Left forelimb (tissue), 1 donor: ENCODE measurements around the gene SNAP91.
"Not testable (repeated sequence)": the region's sequence is repeated elsewhere in the genome, so short reads cannot be mapped to it uniquely, and the experiment has no call there.

ENCODE experiments used
- DNase-seq: peaks from one replicate; pipeline ENCODE4 v3.0.0-alpha.2; 2018; ENCODE audit warnings: low spot score

SNAP91 gene

DNA sequence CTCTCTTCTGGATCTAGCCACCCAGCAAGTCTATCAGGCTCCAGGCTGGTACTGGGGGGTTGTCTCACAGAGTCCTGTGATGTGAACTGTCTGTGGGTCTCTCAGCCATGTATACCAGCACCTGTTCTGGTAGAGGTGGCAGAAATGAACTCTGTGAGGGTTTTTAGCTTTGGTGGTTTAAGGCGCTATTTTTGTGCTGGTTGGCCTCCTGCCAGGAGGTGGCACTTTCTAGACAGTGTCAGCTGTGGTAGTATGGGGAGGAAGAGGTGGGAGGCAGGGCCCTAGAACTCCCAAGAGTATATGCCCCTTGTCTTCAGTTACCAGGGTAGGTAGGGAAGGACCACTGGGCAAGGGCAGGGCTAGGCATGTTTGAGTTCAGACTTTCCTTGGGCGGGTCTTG lies 75.8 kb downstream of the SNAP91 start:
- DNase-seq = no peak

DNA sequence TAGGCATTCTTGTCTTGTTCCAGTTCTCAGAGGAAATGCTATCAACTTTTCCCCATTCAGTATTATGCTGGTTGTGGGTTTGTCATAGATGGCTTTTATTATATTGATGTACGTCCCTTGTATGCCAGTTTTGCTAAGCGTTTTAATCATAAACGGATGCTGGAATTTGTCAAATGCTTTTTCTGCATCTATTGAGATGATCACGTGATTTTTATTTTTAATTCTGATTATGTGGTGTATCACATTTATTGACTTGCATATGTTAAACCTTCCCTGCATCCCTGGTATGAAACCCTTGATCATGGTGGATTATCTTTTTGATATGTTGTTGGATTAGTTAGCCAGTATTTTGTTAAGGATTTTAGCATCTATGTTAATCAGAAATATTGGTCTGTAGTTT lies 79.0 kb downstream of the SNAP91 start:
- not testable (repeated sequence) for DNase-seq

DNA sequence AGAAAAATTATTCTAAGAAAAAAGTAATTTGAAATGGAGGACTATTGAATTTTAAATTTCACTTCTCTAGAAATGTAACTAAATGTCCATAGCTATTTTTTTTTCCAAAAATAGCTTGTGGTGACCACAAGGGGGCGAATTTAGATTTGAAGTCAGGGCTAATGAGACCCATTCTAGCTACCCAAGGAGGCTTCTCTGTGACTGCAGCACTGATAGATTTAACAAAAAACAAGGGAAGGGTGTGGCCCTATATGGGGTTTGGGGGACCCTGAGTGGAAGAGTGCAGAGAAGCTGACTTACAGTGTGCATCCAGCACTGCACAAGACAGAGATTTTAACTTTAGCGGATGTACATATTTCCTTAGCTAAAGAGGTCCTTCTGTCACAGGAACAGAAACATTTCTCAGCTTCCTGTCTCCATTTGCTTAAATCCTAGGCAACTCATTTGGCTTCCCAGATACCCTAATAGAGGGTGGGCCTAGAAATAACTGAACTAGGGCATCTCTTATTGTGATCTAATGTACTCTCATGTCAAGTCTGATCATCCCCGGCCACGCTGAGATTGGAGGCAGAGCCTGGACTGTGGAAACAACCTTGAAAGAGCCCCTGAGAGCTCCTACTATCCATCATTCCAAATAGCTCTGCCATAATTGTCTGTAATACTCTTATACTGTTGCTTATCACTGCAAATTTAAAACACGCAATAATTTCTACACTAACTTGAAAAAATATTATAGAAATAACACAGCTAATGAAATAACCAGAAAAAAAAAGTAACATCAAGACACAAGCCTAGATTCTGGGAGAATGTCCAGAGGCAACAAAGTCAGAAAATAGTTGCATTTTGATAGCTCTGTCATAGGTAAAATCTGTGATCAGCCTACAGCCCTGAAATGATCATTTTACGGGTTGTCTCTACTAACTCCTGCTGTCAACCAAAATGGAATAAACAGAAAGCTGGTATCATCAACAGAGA lies 93.6 kb downstream of the SNAP91 start:
- DNase-seq = no peak

DNA sequence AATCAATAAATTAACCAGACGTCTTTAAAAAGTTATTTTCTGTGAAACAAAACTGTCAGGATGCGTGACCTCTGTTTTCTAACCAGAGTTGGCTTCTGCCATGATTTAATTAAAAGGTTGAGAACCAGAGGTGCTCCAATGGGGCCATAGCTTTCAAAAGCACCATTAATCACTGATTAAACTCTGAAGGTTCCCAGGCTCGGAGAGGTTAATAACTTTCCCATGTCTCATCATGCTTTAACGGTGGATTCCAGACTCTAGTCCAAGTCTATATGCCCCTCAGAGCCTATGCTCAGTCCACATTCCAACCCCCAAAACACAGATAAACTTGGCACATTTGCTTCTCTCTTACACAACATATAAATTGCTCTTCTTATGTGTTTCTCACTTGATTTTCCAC lies 95.5 kb downstream of the SNAP91 start:
- DNase-seq = no peak

DNA sequence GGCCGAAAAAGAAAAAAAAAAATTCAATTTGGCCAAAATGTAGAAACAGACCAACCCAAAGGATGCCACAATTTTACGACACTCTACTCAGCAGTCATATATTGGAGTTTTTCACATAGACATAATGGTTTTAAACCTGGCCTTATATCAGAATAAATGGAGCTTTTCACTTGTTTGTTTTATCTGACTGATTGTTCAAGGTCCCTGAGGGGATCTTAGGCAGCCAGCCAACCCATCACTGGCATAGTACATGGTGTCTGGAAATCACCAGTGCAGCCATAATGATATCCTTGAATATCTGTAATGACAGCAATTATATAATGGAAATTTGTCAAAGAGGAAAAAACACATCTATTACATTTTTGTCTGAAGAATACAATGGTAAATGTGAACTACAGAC lies 99.7 kb downstream of the SNAP91 start:
- DNase-seq = no peak

DNA sequence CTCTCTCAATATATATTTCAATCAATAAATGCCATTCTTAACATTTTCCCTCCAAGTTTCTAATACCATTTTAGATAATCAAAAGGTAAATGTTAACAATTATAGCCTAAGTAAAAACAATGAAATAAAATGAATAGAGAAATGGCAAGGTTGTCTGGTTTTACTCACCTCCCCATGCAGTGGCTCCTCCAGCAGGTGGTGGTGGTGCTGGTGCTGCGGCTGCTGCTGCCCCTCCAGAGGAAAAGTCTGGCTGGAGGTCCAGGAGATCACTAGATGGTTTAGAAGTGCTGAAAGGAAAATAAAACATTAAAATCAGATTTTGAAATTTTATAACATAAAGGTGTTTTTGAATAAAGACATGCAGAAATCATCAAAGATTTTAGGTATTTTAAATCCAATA lies 103.4 kb downstream of the SNAP91 start:
- no peak for DNase-seq

DNA sequence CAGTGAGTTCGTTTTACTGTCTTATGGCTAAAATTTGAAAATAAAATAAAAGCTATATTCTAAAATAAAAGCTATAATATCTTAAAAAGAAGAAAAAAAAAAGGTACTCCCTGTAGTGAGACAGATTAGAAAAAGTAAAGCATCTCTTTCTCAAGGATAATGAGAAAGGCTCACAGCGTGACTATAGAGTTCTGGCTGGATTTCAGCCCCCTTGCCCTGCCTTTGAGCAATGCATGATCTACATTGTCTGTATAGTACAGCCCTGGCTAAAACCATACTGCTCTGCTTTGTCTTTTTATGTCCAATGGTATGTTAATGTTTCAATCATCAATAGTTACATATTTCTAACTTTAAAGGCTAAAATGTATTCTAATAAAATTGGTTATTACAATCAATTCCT lies 105.3 kb downstream of the SNAP91 start:
- no peak for DNase-seq

DNA sequence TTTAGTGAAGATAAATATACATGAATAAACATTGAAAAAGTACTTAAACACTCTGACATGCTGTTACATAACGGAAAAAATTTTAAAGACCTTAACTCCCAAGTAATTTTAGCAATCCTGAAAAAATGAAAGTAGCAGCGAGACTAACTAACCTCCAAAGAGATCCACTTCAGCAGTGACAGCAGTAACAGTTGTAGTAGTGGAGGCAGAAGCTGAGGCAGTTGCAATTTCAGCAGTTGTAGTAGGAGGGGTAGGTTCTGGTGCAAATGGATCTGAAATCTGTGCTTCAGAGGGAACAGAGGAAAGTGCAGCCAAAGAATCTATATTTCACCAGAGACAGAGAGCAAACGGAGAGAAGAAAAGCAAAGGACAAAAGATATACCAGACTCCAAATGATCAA lies 107.8 kb downstream of the SNAP91 start:
- no peak for DNase-seq

DNA sequence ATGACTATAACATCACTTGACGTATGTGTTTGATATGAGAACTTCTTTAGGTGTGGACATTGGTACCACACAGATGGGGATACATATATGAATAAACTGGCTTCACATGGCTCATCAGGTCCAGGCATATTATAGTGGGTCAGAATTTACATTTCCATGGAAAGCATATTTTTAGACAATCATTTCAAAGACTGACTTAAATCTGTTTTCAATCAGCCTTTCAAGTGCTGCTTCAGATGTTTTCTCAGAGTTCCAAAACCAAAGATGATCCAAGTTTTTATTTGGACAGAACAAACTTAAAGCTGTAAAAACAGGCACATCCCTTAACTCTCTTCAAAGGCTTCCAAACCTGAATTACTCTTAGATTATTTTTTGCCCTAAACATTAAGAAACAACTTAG lies 108.4 kb downstream of the SNAP91 start:
- DNase-seq = no peak

DNA sequence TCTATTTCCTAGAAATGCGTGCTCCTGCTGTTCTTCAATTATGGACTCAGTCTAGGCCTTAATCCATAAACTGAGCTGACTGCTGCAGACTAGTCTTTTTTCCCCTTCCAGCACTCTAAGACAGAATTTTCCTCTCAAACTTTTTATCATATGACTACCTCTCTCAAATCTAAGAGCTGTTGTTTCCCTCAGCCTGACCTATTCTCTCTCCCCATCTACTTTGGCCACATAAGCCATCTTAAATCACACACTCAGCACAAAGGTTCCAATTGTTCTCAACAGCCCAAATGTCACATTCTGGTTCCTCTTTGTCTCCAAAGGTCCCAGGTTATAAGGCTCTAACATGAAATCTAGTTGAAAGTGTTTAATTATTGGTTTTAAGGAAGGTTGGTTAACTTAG lies 111.4 kb downstream of the SNAP91 start:
- no peak for DNase-seq

DNA sequence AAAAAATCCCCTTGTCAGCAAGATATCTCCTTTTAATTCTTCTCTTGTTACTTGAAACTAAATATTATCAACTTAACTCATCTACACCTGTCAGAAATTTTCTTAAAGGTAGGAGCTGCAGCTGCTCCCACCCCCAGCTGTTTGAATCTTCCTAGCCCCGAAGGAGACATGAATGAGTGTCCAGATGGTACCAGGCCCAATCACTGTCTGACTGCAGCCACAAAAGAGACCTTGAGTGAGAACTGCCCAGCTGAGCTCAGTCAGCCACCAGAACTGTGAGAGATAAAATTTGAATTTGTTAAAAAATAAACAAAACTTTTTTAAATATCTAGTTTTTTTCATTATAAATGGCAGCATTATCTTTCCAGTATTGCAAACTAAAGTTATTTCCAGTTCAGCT lies 111.8 kb downstream of the SNAP91 start:
- DNase-seq = no peak

DNA sequence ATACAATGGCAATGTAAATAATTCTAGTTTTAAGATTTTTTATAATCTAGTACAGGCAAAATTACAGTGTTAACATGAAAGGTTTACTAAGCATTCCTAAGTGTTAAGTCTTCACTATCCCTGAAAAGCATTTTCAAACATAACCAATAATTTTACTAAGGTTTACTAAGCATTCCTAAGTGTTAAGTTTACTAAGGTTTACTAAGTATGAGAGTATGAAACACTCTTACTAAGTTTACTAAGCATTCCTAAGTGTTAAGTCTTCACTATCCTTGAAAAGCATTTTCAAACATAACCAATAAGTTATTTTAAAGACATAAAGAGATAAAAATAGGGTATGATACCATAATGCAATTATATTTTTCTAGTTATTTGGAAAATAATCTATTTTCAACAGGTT lies 114.0 kb downstream of the SNAP91 start:
- DNase-seq = no peak

DNA sequence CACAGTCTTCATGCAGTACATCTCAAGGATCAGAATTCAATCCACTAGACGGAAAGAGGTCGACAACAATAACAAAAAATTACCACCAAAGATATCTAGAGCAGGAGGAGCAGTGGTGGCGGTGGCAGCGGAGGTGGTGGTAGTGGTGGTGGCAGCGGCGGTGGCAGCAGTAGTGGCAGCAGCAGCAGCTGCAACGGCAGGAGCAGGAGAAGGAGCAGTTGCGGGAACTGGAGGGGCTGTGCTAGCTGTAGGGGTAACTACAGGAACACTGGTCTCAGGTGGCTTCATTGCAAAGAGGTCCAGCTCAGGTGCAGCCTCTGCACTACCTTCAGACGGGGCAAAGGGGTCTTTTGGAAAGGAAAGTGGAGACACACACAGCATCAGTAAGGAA lies 115.5 kb downstream of the SNAP91 start:
- no peak for DNase-seq

DNA sequence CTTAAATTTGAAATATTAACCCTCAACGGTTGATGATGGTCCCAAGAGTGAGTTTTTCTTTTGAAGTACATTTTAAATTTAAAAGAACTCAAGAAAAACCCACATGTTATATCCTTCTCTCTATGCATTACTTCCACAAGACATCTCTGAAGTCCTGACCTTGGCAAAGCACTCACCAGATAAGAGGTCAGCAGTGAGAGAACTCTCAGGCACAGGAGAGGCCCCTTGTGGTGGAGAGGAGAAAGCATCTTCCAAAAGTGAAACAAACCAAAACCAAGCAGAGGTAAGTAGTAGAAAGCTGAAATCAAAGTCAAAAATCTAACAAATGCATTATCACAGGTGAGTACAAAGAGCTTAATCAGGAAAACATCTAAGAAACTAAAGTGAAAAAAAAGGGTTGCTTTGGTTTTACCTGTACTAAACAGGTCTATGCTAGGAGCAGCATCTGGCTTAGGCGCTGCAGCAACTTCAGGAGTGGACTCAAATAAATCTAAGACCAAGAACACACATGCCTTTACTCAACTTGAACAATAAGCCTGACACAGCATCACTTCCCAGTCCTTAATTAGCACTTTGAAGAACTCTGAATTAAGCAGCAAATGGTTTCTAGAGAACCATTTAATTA lies 116.0 kb downstream of the SNAP91 start:
- DNase-seq = no peak

DNA sequence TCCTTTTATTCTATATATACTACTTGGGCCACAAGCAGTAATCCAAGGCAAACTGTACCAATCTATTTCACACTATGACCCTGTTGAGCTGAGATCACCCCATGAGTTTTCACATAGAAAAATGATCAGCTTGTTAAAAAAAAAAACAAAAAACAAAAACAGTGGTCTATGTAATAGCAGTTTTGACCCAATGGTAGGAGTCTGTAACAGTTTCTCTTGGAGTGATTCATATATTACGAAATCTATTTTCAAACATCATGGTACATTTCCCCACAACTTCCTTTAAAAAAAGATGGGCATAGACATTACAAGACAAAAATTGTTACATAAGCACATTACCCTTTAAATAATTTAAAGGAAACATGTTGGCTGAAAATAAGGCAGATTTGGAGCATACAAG lies 118.5 kb downstream of the SNAP91 start:
- DNase-seq = no peak

DNA sequence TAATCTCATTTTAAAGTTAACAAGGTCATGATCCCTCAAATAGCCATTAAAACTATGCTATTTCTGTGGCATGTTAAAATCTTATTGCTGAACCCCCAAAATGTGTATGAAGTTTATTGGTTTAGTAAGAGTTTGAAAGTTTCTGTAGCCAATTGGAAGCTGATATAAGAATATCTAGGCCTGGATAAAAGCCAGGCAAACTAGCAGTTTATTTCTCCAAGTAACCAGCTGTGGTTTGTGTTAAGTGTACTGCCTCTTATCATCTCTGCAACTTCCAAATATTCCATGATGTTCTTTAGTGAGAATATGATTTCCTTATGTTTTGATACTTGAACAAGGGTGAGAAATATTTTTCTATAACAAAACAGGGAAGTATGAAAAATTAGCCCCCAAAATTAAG lies 119.8 kb downstream of the SNAP91 start:
- DNase-seq = no peak

DNA sequence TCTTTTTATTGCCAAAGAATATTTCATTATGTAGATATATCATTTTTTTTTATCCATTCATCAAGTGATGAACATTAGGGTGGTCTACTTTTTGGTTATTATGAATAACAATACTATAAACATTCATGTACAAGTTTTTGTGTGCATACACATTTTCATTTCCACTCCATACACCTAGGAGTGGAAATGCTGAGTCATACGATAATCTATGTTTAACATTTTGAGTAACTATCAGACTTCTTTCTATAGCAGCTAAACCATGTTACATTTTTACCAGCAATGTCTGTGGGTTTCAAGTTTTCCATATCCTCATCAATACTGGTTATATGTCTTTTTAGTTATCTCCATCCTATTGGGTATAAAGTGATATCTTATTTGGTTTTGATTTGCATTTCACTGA lies 130.8 kb downstream of the SNAP91 start:
- DNase-seq = no peak

DNA sequence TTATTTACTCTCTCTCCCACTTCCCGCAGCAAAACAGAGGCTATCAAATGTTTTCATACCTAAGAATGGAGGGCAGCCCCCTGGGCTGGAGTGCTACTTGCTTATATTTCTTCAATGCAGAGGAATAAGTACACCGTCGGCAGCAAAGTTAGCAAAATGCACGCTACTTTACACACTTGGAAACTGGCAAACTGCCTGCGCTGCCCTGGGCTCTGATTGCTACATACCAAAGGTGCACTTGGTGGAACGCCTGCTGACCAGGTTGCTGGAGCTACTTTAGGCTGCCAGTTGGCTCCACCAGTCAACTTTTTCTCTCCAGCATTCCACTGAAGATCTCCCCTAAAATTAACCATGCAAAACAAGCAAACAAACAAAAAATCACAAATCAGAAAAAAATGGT lies 134.1 kb downstream of the SNAP91 start:
- no peak for DNase-seq

DNA sequence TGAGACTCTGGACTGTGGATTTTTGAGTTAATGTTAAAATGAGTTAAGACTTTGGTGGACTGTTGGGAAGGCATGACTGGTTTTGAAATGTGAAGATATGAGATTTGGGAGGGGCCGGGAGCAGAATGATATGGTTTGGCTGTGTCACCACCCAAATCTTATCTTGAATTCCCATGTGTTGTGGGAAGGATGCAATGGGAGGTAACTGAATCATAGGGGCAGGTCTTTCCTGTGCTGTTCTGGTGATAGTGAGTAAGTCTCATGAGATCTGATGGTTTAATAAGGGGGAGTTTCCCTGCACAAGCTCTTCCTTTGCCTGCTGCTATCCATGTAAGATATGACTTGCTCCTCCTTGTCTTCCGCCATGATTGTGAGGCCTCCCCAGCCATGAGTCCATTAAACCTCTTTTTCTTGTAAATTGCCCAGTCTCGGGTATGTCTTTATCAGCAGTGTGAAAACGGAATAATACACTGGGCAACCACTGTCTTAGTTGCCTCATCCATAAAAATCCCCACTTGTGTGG lies 137.2 kb downstream of the SNAP91 start:
- DNase-seq = not testable (repeated sequence)

DNA sequence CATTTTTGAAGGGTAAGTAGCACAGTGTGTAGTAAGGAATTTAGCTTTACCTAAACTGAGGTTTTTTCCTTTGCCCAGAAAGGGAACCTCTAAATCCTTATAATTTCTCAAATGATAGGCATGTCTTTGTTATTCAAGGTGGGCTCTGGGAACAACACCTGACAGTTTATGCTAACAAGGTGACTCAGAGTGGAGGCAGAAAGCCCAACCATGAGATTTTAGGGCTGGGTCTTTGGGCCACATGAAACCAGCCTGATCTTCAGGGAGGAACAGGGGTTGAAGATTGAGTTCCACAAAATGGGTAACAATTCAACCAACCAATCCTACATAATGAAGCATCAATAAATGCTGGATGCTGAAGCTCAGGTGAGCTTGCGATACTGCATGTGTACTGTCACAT lies 149.9 kb downstream of the SNAP91 start:
- DNase-seq = no peak

DNA sequence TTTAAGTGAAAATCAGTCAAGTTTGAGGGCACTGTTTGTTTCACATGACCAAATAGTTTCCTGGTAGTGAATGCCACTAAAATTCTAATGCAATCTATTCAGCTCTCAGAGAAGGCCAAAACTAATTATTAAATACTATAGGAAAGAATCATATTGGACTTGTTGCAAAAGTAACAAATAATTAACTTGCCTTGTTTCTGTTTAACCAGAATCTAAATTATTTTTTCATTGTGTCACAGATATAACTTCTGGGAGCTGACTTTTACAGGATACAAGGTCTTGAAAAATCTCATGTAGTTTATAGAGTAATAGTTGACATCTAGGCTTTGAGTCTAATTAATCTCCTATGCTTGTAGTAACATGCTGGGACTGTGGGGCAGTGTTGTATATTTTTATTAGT lies 152.0 kb downstream of the SNAP91 start:
- DNase-seq = no peak

DNA sequence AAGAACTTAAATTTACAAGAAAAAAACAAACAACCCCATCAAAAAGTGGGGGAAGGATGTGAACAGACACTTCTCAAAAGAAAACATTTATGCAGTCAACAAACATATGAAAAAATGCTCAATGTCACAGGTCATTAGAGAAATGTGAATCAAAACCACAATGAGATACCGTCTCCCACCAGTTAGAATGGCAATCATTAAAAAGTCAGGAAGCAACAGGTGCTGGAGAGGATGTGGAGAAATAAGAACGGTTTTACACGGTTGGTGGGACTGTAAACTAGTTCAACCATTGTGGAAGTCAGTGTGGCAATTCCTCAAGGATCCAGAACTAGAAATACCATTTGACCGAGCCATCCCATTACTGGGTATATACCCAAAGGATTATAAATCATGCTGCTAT lies 157.2 kb downstream of the SNAP91 start:
- DNase-seq = not testable (repeated sequence)

DNA sequence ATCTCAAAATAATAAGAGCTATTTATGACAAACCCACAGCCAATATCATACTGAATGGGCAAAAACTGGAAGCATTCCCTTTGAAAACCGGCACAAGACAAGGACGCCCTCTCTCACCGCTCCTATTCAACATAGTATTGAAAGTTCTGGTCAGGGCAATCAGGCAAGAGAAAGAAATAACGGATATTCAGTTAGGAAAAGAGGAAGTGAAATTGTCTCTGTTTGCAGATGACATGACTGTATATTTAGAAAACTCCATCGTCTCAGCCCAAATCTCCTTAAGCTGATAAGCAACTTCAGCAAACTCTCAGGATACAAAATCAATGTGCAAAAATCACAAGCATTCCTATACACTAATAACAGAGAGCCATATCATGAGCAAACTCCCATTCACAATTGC lies 158.4 kb downstream of the SNAP91 start:
- DNase-seq = not testable (repeated sequence)
